OCI-LY3 (cell line): Measurements from ENCODE around the gene AGBL3.

ENCODE experiments used
- EZH2phosphoT487 ChIP-seq: fragments of 200-600 bp; shearing (Covaris generic); IDR thresholded peaks from 2 replicates; pipeline ENCODE4 v1.6.1; 2018; ENCODE audit warnings: antibody characterized with exemption, mixed run types, low read depth
- TF ChIP-seq, protein P1 (sequence below): fragments of 200-600, 300-600 bp; sonication (generic); IDR thresholded peaks from 2 replicates; pipeline ENCODE4 v1.5.1; 2014; ENCODE audit warnings: antibody characterized with exemption, low read length, low read depth

DNA sequence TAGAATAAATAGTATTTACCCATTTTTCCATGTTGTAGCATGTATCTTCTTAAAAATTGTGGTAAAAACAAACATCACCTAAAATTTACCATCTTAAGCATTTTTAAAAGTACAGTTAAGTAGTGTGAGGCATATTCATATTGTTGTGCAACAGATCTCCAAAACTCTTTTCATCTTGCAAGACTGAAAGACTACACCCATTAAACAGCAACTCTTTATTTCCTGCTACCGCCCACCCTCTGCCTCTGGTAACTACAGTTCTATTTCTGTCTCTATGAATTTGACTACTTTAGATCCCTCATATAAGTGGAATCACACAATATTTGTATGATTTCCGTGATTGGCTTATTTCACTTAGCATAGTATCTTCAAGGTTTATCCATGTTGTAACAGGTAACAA is 40.0 kb upstream of the AGBL3 start:
- TF ChIP-seq, protein P1, sequence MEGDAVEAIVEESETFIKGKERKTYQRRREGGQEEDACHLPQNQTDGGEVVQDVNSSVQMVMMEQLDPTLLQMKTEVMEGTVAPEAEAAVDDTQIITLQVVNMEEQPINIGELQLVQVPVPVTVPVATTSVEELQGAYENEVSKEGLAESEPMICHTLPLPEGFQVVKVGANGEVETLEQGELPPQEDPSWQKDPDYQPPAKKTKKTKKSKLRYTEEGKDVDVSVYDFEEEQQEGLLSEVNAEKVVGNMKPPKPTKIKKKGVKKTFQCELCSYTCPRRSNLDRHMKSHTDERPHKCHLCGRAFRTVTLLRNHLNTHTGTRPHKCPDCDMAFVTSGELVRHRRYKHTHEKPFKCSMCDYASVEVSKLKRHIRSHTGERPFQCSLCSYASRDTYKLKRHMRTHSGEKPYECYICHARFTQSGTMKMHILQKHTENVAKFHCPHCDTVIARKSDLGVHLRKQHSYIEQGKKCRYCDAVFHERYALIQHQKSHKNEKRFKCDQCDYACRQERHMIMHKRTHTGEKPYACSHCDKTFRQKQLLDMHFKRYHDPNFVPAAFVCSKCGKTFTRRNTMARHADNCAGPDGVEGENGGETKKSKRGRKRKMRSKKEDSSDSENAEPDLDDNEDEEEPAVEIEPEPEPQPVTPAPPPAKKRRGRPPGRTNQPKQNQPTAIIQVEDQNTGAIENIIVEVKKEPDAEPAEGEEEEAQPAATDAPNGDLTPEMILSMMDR = no peak
- no peak for TF ChIP-seq EZH2phosphoT487
